PFSK-1 (cell line): ENCODE results near the gene RANBP17.

ENCODE experiments used
- POLR2AphosphoS5 ChIP-seq: IDR thresholded peaks from 2 replicates; pipeline ENCODE4 v1.6.1; 2012; ENCODE audit warnings: low read depth, mild to moderate bottlenecking, control low read depth, low read length, moderate library complexity
- TF ChIP-seq, protein P1 (sequence below), 2 experiments: IDR thresholded peaks; 2 replicates each; pipeline versions ENCODE4 v1.6.1 to v1.8.0; 2011 to 2012; ENCODE audit warnings: low read depth in 2 of 2, low read length in 2 of 2, control low read depth in 1 of 2, inconsistent platforms in 1 of 2, mild to moderate bottlenecking in 1 of 2, moderate library complexity in 1 of 2; ENCODE audit not compliant: insufficient read depth in 1 of 2

DNA sequence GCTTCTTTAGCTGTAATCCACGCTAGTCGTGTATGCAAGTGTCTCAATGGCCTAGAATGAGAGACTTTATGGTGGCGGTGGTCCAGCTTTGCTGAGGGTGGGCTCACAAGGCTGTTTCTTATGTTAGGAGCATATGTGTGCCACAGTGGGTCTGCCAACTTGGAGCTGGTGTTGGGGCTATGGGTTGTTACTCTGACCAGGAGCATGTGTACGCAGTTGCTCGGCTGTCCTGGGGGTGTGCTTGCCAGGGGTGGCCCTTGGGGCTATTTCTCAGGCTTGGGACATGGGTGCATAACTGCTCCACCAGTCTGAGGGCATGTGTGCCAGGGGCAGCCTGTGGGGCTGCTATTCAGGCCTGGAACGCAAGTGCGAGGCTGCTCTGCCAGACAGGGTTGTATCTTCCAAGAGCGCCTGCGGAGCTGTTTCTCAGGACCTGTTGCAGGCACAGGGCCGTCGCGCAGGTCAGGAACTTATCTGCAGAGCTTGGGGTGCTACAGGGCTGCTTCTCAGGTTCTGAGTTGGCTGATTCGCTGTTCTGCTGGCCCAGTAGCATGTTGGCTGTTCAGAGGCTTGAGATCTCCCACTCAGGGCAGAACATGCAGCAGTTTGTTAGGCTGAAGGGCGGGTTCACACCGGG, 259.3 kb downstream of the RANBP17 start:
- TF ChIP-seq, protein P1, sequence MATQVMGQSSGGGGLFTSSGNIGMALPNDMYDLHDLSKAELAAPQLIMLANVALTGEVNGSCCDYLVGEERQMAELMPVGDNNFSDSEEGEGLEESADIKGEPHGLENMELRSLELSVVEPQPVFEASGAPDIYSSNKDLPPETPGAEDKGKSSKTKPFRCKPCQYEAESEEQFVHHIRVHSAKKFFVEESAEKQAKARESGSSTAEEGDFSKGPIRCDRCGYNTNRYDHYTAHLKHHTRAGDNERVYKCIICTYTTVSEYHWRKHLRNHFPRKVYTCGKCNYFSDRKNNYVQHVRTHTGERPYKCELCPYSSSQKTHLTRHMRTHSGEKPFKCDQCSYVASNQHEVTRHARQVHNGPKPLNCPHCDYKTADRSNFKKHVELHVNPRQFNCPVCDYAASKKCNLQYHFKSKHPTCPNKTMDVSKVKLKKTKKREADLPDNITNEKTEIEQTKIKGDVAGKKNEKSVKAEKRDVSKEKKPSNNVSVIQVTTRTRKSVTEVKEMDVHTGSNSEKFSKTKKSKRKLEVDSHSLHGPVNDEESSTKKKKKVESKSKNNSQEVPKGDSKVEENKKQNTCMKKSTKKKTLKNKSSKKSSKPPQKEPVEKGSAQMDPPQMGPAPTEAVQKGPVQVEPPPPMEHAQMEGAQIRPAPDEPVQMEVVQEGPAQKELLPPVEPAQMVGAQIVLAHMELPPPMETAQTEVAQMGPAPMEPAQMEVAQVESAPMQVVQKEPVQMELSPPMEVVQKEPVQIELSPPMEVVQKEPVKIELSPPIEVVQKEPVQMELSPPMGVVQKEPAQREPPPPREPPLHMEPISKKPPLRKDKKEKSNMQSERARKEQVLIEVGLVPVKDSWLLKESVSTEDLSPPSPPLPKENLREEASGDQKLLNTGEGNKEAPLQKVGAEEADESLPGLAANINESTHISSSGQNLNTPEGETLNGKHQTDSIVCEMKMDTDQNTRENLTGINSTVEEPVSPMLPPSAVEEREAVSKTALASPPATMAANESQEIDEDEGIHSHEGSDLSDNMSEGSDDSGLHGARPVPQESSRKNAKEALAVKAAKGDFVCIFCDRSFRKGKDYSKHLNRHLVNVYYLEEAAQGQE (IDR thresholded peaks at IDR 0.05; ENCODE audit: insufficient read depth in 1 of 2, low read depth in 2 of 2, low read length in 2 of 2) = no peak
- no peak for TF ChIP-seq POLR2AphosphoS5
